ENCODE measurements around the gene MTUS2.
"Not testable (repeated sequence)": the region's sequence is repeated elsewhere in the genome, so short reads cannot be mapped to it uniquely, and the experiment has no call there.

The MTUS2 gene

GRCh38 chr13:29294821-29295220 lies 474.7 kb downstream of the MTUS2 start:
- no peak for DNase-seq

- no peak for DNase-seq
Observed at GRCh38 chr13:29301027-29301426, 480.9 kb downstream of the MTUS2 start.

GRCh38 chr13:29304148-29304547 lies 484.0 kb downstream of the MTUS2 start:
- no peak for DNase-seq

GRCh38 chr13:29310806-29311205 lies 490.7 kb downstream of the MTUS2 start:
- no peak for DNase-seq

GRCh38 chr13:29315847-29316246 lies 495.7 kb downstream of the MTUS2 start:
- no peak for DNase-seq

- no peak for DNase-seq
Observed at GRCh38 chr13:29317828-29318227, 497.7 kb downstream of the MTUS2 start.

- DNase-seq, result no peak
Observed at GRCh38 chr13:29318741-29319140, 498.6 kb downstream of the MTUS2 start.

GRCh38 chr13:29319451-29319850 lies 499.3 kb downstream of the MTUS2 start:
- no peak for DNase-seq

GRCh38 chr13:29323954-29324353 lies 503.8 kb downstream of the MTUS2 start:
- peak in 1 of 56 donors; percentile 6 for DNase-seq

GRCh38 chr13:29324601-29325000 lies 504.5 kb downstream of the MTUS2 start:
- DNase-seq, result no peak

GRCh38 chr13:29328501-29328900 lies 508.4 kb downstream of the MTUS2 start:
- no peak for DNase-seq

- DNase-seq, result no peak
Observed at GRCh38 chr13:29336356-29336755, 516.2 kb downstream of the MTUS2 start.

- no peak for DNase-seq
Observed at GRCh38 chr13:29339386-29340272, 519.5 kb downstream of the MTUS2 start.

- not testable (repeated sequence) for DNase-seq
Observed at GRCh38 chr13:29345860-29346582, 525.9 kb downstream of the MTUS2 start.

GRCh38 chr13:29355029-29355428 lies 534.9 kb downstream of the MTUS2 start:
- no peak for DNase-seq

GRCh38 chr13:29359181-29359580 lies 539.0 kb downstream of the MTUS2 start:
- DNase-seq, result no peak

GRCh38 chr13:29361716-29362115 lies 541.6 kb downstream of the MTUS2 start:
- no peak for DNase-seq

- peak in 34 of 56 donors; percentile 2 to 60 (median 16) for DNase-seq
Observed at GRCh38 chr13:29362849-29363604, 542.9 kb downstream of the MTUS2 start.

- peak in 12 of 56 donors; percentile 2 to 28 (median 8) for DNase-seq
Observed at GRCh38 chr13:29369060-29369743, 549.1 kb downstream of the MTUS2 start.

- DNase-seq, result no peak
Observed at GRCh38 chr13:29379281-29379680, 559.1 kb downstream of the MTUS2 start.

- no peak for DNase-seq
Observed at GRCh38 chr13:29379865-29380264, 559.7 kb downstream of the MTUS2 start.

Measured in nucleus accumbens (tissue), 56 donors.